Skeletal muscle tissue (tissue), 4 donors: ENCODE measurements around the gene DLG2. TPM values are rescaled to one million over a fixed set of nuclear protein-coding genes. Genes with fewer than 3 reads are reported as not detected.

Experiments used
- H3K27ac ChIP-seq: one replicate; pipeline ENCODE4 v1.7.0; 2013; ENCODE audit warnings: mild to moderate bottlenecking, low read depth, low read length, inconsistent platforms
- H3K27me3 ChIP-seq, 3 donors: one replicate each; pipeline ENCODE4 v1.7.0; 2013; ENCODE audit warnings: low read length in 3 of 3; ENCODE audit not compliant: control insufficient read depth in 3 of 3, insufficient read depth in 3 of 3
- H3K36me3 ChIP-seq, 3 donors: one replicate each; pipeline ENCODE4 v1.7.0; 2013; ENCODE audit warnings: low read length in 3 of 3; ENCODE audit not compliant: control insufficient read depth in 3 of 3, insufficient read depth in 3 of 3
- H3K4me1 ChIP-seq, 3 donors: one replicate each; pipeline ENCODE4 v1.7.0; 2013; ENCODE audit warnings: low read length in 3 of 3, mild to moderate bottlenecking in 3 of 3; ENCODE audit not compliant: control insufficient read depth in 3 of 3, insufficient read depth in 3 of 3
- H3K4me3 ChIP-seq, 3 donors: one replicate each; pipeline ENCODE4 v1.7.0; 2013; ENCODE audit warnings: low read length in 3 of 3
- H3K9ac ChIP-seq, 3 donors: one replicate each; pipeline ENCODE4 v1.7.0; 2013; ENCODE audit warnings: low read length in 3 of 3, mild to moderate bottlenecking in 3 of 3, moderate library complexity in 2 of 3, low read depth in 1 of 3
- H3K9me3 ChIP-seq, 3 donors: one replicate each; pipeline ENCODE4 v1.7.0; 2013; ENCODE audit warnings: low read length in 3 of 3; ENCODE audit not compliant: control insufficient read depth in 3 of 3
- total RNA-seq: library from RNA; depleted of rRNA; stranded (reverse); fragments of >200 nt; gene quantifications from one replicate; pipeline ENCODE4 v1.2.3, GENCODE V29; 2014
- donor health status: Osteomylitis.

Gene DLG2
- total RNA-seq, 1 donor from 2014 or later = 18.3 TPM

GRCh38 chr11:84091212-84091986, 1535.7 kb downstream of the DLG2 start:
- H3K4me3 ChIP-seq = no peak overlapping the region

GRCh38 chr11:84089072-84090057, 1537.8 kb downstream of the DLG2 start:
- Histone ChIP-seq H3K27me3 (no peaks in the 10 kb centered on the region), H3K4me1 (no peaks in the 10 kb centered on the region), H3K9me3 (no peaks in the 10 kb centered on the region), H3K9ac (no peak overlapping the region), H3K36me3 (no peaks in the 10 kb centered on the region), H3K27ac (no peak overlapping the region), H3K4me3 (no peak overlapping the region)

More at GRCh38 chr11:84091212-84091986, 1535.7 kb downstream of the DLG2 start:
- no peaks in the 10 kb centered on the region for H3K27me3 ChIP-seq
- H3K27ac ChIP-seq = no peak overlapping the region
- no peaks in the 10 kb centered on the region for H3K4me1 ChIP-seq
- H3K9me3 ChIP-seq = no peaks in the 10 kb centered on the region
- no peaks in the 10 kb centered on the region for H3K36me3 ChIP-seq
- no peak overlapping the region for H3K9ac ChIP-seq

GRCh38 chr11:84071851-84072250, 1555.3 kb downstream of the DLG2 start:
- no peaks in the 10 kb centered on the region for H3K36me3 ChIP-seq
- H3K9me3 ChIP-seq = no peaks in the 10 kb centered on the region
- no peaks in the 10 kb centered on the region for H3K4me1 ChIP-seq
- H3K27me3 ChIP-seq = no peaks in the 10 kb centered on the region
- no peak overlapping the region for H3K27ac ChIP-seq
- H3K4me3 ChIP-seq = no peak overlapping the region
- H3K9ac ChIP-seq = no peak overlapping the region

GRCh38 chr11:84069048-84069447, 1558.1 kb downstream of the DLG2 start:
- Histone ChIP-seq H3K4me3 (no peak overlapping the region), H3K4me1 (no peaks in the 10 kb centered on the region), H3K27me3 (no peaks in the 10 kb centered on the region), H3K27ac (no peak overlapping the region), H3K9ac (no peak overlapping the region), H3K9me3 (no peaks in the 10 kb centered on the region), H3K36me3 (no peaks in the 10 kb centered on the region)

- Histone ChIP-seq H3K4me3 (no peak overlapping the region), H3K9me3 (no peaks in the 10 kb centered on the region), H3K4me1 (no peaks in the 10 kb centered on the region), H3K27me3 (no peaks in the 10 kb centered on the region), H3K27ac (no peak overlapping the region), H3K9ac (no peak overlapping the region), H3K36me3 (no peaks in the 10 kb centered on the region)
Observed at GRCh38 chr11:84061726-84062125, 1565.4 kb downstream of the DLG2 start.

GRCh38 chr11:84056653-84057376, 1570.3 kb downstream of the DLG2 start:
- Histone ChIP-seq H3K4me3 (no peak overlapping the region), H3K27ac (no peak overlapping the region), H3K27me3 (no peaks in the 10 kb centered on the region), H3K36me3 (no peaks in the 10 kb centered on the region), H3K9me3 (no peaks in the 10 kb centered on the region), H3K9ac (no peak overlapping the region), H3K4me1 (no peaks in the 10 kb centered on the region)

GRCh38 chr11:84045146-84045545, 1582.0 kb downstream of the DLG2 start:
- H3K27ac ChIP-seq = no peak overlapping the region
- H3K4me1 ChIP-seq = no peaks in the 10 kb centered on the region
- no peak overlapping the region for H3K4me3 ChIP-seq
- H3K27me3 ChIP-seq = no peaks in the 10 kb centered on the region
- no peaks in the 10 kb centered on the region for H3K36me3 ChIP-seq
- H3K9ac ChIP-seq = no peak overlapping the region
- H3K9me3 ChIP-seq = no peaks in the 10 kb centered on the region

GRCh38 chr11:84044706-84045105, 1582.4 kb downstream of the DLG2 start:
- Histone ChIP-seq H3K27ac (no peak overlapping the region), H3K36me3 (no peaks in the 10 kb centered on the region), H3K4me3 (no peak overlapping the region)

GRCh38 chr11:84036664-84037194, 1590.4 kb downstream of the DLG2 start:
- Histone ChIP-seq H3K4me3 (no peak overlapping the region), H3K4me1 (no peaks in the 10 kb centered on the region), H3K27me3 (no peaks in the 10 kb centered on the region), H3K36me3 (no peaks in the 10 kb centered on the region), H3K9ac (no peak overlapping the region), H3K27ac (no peak overlapping the region), H3K9me3 (no peaks in the 10 kb centered on the region)

More at GRCh38 chr11:84044706-84045105, 1582.4 kb downstream of the DLG2 start:
- H3K4me1 ChIP-seq = no peaks in the 10 kb centered on the region
- H3K27me3 ChIP-seq = no peaks in the 10 kb centered on the region
- H3K9ac ChIP-seq = no peak overlapping the region
- no peaks in the 10 kb centered on the region for H3K9me3 ChIP-seq
